ENCODE results near the gene CD9. TPM values are rescaled to one million over a fixed set of nuclear protein-coding genes. Genes with fewer than 3 reads are reported as not detected.

CD9 gene
- total and polyA plus RNA-seq, 2 of the 8 experiments (the other 6 are each of a cell fraction or from before 2014, with no cell fraction given) = 168 to 319 TPM

- no peak overlapping the region for H3K23ac ChIP-seq (ENCODE audit: insufficient read length)
- H3K4me1 ChIP-seq (replicated peaks in 1 of 4; ENCODE audit: control insufficient read depth in 3 of 4, insufficient read depth in 4 of 4, low read length in 3 of 4) = peaks cover 0 to 12% (median 1%) of the 10 kb centered on the region in 4 experiments; a peak in 5 of 7 replicates
- no peak overlapping the region for H3K14ac ChIP-seq (ENCODE audit: insufficient read length)
- no peak overlapping the region for H4K5ac ChIP-seq (ENCODE audit: insufficient read length, low read depth, low read length)
- DNase-seq (ENCODE audit: low read depth in 1 of 2, low spot score in 2 of 2) (no peak), FAIRE-seq (no peak)
- peaks cover 0 to 4% of the 10 kb centered on the region in 2 experiments; a peak in 1 of 4 replicates for H3K9me3 ChIP-seq (ENCODE audit: insufficient read depth in 2 of 2, low read depth in 1 of 2, low read length in 1 of 2)
- no peaks in the 10 kb centered on the region for H3K79me2 ChIP-seq (ENCODE audit: control insufficient read depth in 1 of 2, insufficient read depth in 2 of 2, low read length in 2 of 2)
- 87% methylated on average over 19 of the region's 19 CpGs; no CpG with 5 or more reads in 1 of the 2 experiments for WGBS, 2 experiments (ENCODE audit: extremely low coverage in 1 of 2, insufficient coverage in 1 of 2, insufficient read length in 1 of 2, insufficient replicate concordance in 2 of 2, low coverage in 1 of 2, low lambda C conversion rate in 2 of 2, missing lambda C conversion rate in 1 of 2)
- peak overlapping the region; percentile 75; the same call in 1 of the 2 replicates for H4K8ac ChIP-seq (ENCODE audit: extremely low read depth, insufficient read depth, low read length)
- 0 out of 2 replicates have a peak overlapping the region, but pooled peaks have one; percentile 42 for H3K18ac ChIP-seq (ENCODE audit: extremely low read depth, low read length)
- H2AFZ ChIP-seq (ENCODE audit: low read length) = peak overlapping the region; percentile 41; the same call in 1 of the 2 replicates
- no peak overlapping the region for H2BK120ac ChIP-seq (replicated peaks; ENCODE audit: low read depth, low read length)
- H4K91ac ChIP-seq (replicated peaks; ENCODE audit: insufficient read length, low read length) = no peak overlapping the region
- H3K4ac ChIP-seq (replicated peaks; ENCODE audit: insufficient read length, low read depth, low read length) = no peak overlapping the region
- H2AK5ac ChIP-seq (ENCODE audit: low read depth, low read length) = no peak overlapping the region
- peaks cover 0 to 2% of the 10 kb centered on the region in 2 experiments for H4K20me1 ChIP-seq (replicated peaks in 1 of 2; ENCODE audit: control insufficient read depth in 1 of 2, insufficient read depth in 2 of 2, low read length in 2 of 2)
- H3K4me3 ChIP-seq (ENCODE audit: extremely low read depth in 1 of 4, insufficient read depth in 2 of 4, low read depth in 3 of 4, low read length in 4 of 4) = no peak overlapping the region
- peak overlapping the region; percentile 47; the same call in 1 of the 2 replicates for H2BK15ac ChIP-seq (ENCODE audit: low read length)
- H3K27ac ChIP-seq (ENCODE audit: low read depth, low read length) = no peak overlapping the region
- peak overlapping the region; percentile 56; the same call in 1 of the 2 replicates for H2BK12ac ChIP-seq (ENCODE audit: low read depth, low read length)
- no peak overlapping the region for H2BK20ac ChIP-seq (ENCODE audit: low read length)
- ChIA-PET POLR2A (ENCODE audit: partially characterized antibody) (interaction anchor here (1.6 kb wide), 1 partner anchor 11 kb away, joined by 4 read pairs; no protein-coding TSS in a partner anchor), CTCF (ENCODE audit: partially characterized antibody) (interaction anchor here (1.0 to 1.9 kb wide), 3 partner anchors 11 to 20 kb away, joined by 4 to 7 read pairs (median 5); no protein-coding TSS in a partner anchor)
- H3K9ac ChIP-seq (replicated peaks in 1 of 4; ENCODE audit: extremely low read depth in 1 of 4, low read depth in 3 of 4, low read length in 3 of 4) = no peak overlapping the region
- H3K23me2 ChIP-seq (ENCODE audit: low read depth, low read length) = peaks cover 7% of the 10 kb centered on the region; the same call in 1 of the 2 replicates
- H3K79me1 ChIP-seq (ENCODE audit: low read depth, low read length) = no peaks in the 10 kb centered on the region
- no peaks in the 10 kb centered on the region for H3K36me3 ChIP-seq (ENCODE audit: control insufficient read depth in 2 of 4, insufficient read depth in 4 of 4, low read length in 3 of 4)
- no peak overlapping the region for H3K4me2 ChIP-seq (ENCODE audit: insufficient read depth in 1 of 2, low read depth in 2 of 2, low read length in 2 of 2)
- H2BK5ac ChIP-seq (ENCODE audit: low read depth, low read length) = no peak overlapping the region
- no peaks in the 10 kb centered on the region for H3K27me3 ChIP-seq (replicated peaks in 1 of 4; ENCODE audit: control insufficient read depth in 3 of 4, extremely low read depth in 1 of 4, insufficient read depth in 3 of 4, low read length in 3 of 4)
- TF ChIP-seq NANOG (IDR thresholded peaks at IDR 0.05; ENCODE audit: insufficient read depth, low read depth, low read length, poor library complexity, severe bottlenecking) (no peak), SP4 (IDR thresholded peaks at IDR 0.05; ENCODE audit: low read length) (no peak), YY1 (IDR thresholded peaks at IDR 0.05; ENCODE audit: low read depth, low read length) (no peak), SAP30 (IDR thresholded peaks at IDR 0.05; ENCODE audit: insufficient read depth, insufficient replicate concordance, low read length) (no peak), RAD21 (IDR thresholded peaks at IDR 0.05 in 1 of 2, conservative IDR thresholded peaks at IDR 0.05 in 1 of 2; ENCODE audit: low read depth in 2 of 2, low read length in 2 of 2) (no peak), HDAC2 (IDR thresholded peaks at IDR 0.05; ENCODE audit: borderline replicate concordance in 1 of 2, low read depth in 2 of 2, low read length in 2 of 2) (no peak), JUN (IDR thresholded peaks at IDR 0.05; ENCODE audit: low read depth, low read length) (no peak), JUND (IDR thresholded peaks at IDR 0.05; ENCODE audit: low read length) (no peak)
- no peak overlapping the region for H3K56ac ChIP-seq (replicated peaks; ENCODE audit: insufficient read length, low read depth, low read length)
These were observed 17.8 kb upstream of the CD9 start for GRCh38 chr12:6182279-6182898.

Measured in H1 (cell line).